Glomerular visceral epithelial cell (primary cell): ENCODE results near the gene HOPX.
"Not testable (repeated sequence)": the region's sequence is repeated elsewhere in the genome, so short reads cannot be mapped to it uniquely, and the experiment has no call there.

Source experiments
- DNase-seq: peaks from one replicate; pipeline ENCODE4 v3.0.0-alpha.2; 2016; ENCODE audit errors: extremely low spot score

The HOPX gene

GRCh38 chr4:56681158-56681852, at the start of gene HOPX:
TSS of gene HOPX (minus strand) at chr4:56681296. CDS start at chr4:56657816, 23,480 bp downstream.
- DNase-seq, result peak; percentile 15

- DNase-seq, result no peak
Observed at GRCh38 chr4:56730097-56730496, 49.0 kb upstream of the HOPX start.

GRCh38 chr4:56728512-56728911, 47.4 kb upstream of the HOPX start:
- peak; percentile 36 for DNase-seq

- DNase-seq, result no peak
Observed at GRCh38 chr4:56727150-56727549, 46.1 kb upstream of the HOPX start.

- DNase-seq, result not testable (repeated sequence)
Observed at GRCh38 chr4:56726593-56726992, 45.5 kb upstream of the HOPX start.

- no peak for DNase-seq
Observed at GRCh38 chr4:56723659-56724230, 42.6 kb upstream of the HOPX start.

- no peak for DNase-seq
Observed at GRCh38 chr4:56723201-56723605, 42.1 kb upstream of the HOPX start.

- no peak for DNase-seq
Observed at GRCh38 chr4:56708146-56708545, 27.1 kb upstream of the HOPX start.

- no peak for DNase-seq
Observed at GRCh38 chr4:56705966-56706365, 24.9 kb upstream of the HOPX start.

- DNase-seq, result no peak
Observed at GRCh38 chr4:56705334-56705733, 24.2 kb upstream of the HOPX start.

- no peak for DNase-seq
Observed at GRCh38 chr4:56704089-56704871, 23.2 kb upstream of the HOPX start.

- DNase-seq, result no peak
Observed at GRCh38 chr4:56703378-56703777, 22.3 kb upstream of the HOPX start.

- no peak for DNase-seq
Observed at GRCh38 chr4:56701644-56702043, 20.5 kb upstream of the HOPX start.

- no peak for DNase-seq
Observed at GRCh38 chr4:56701161-56701480, 20.0 kb upstream of the HOPX start.

GRCh38 chr4:56699537-56700105, 18.5 kb upstream of the HOPX start:
- DNase-seq, result no peak

GRCh38 chr4:56698329-56698728, 17.2 kb upstream of the HOPX start:
- peak; percentile 51 for DNase-seq

GRCh38 chr4:56696056-56696455, 15.0 kb upstream of the HOPX start:
- DNase-seq, result no peak

- not testable (repeated sequence) for DNase-seq
Observed at GRCh38 chr4:56693476-56693875, 12.4 kb upstream of the HOPX start.

GRCh38 chr4:56692576-56692975, 11.5 kb upstream of the HOPX start:
- no peak for DNase-seq

GRCh38 chr4:56691425-56691824, 10.3 kb upstream of the HOPX start:
- DNase-seq, result no peak

GRCh38 chr4:56690393-56690792, 9.3 kb upstream of the HOPX start:
- DNase-seq, result no peak

GRCh38 chr4:56689201-56689969, 8.3 kb upstream of the HOPX start:
- no peak for DNase-seq
